H9 (cell line): ENCODE results near the gene GPS1. TPM values are rescaled to one million over a fixed set of nuclear protein-coding genes. Genes with fewer than 3 reads are reported as not detected.

Source experiments
- DNase-seq: peaks from one replicate; pipeline ENCODE4 v3.0.0-alpha.2; 2017
- H2AFZ ChIP-seq: one replicate; pipeline ENCODE4 v1.6.1; 2013; ENCODE audit warnings: mild to moderate bottlenecking, low read length, control low read depth, moderate library complexity
- H2AK5ac ChIP-seq: 2 replicates; pipeline ENCODE4 v1.6.1; 2013; ENCODE audit warnings: low read length, control low read depth, mixed read lengths; ENCODE audit not compliant: insufficient read length
- H2BK120ac ChIP-seq: one replicate; pipeline ENCODE4 v1.6.1; 2013; ENCODE audit warnings: low read depth, mild to moderate bottlenecking, low read length, control low read depth, inconsistent platforms; ENCODE audit not compliant: poor library complexity, severe bottlenecking
- H2BK12ac ChIP-seq: 2 replicates; pipeline ENCODE4 v1.6.1; 2013; ENCODE audit warnings: low read length, control low read depth, mixed read lengths, low read depth; ENCODE audit not compliant: insufficient read length
- H2BK15ac ChIP-seq: 2 replicates; pipeline ENCODE4 v1.6.1; 2013; ENCODE audit warnings: low read depth, low read length, control low read depth
- H2BK20ac ChIP-seq: one replicate; pipeline ENCODE4 v1.6.1; 2013; ENCODE audit warnings: low read depth, mild to moderate bottlenecking, low read length, control low read depth, inconsistent platforms; ENCODE audit not compliant: poor library complexity, severe bottlenecking
- H2BK5ac ChIP-seq: 2 replicates; pipeline ENCODE4 v1.6.1; 2013; ENCODE audit warnings: low read length, control low read depth, mixed read lengths; ENCODE audit not compliant: insufficient read length
- H3K14ac ChIP-seq: 2 replicates; pipeline ENCODE4 v1.6.1; 2013; ENCODE audit warnings: low read length, control low read depth; ENCODE audit not compliant: insufficient read depth
- H3K18ac ChIP-seq: 2 replicates; pipeline ENCODE4 v1.6.1; 2013; ENCODE audit warnings: low read depth, mild to moderate bottlenecking, mixed read lengths, low read length, control low read depth; ENCODE audit not compliant: insufficient read length
- H3K23ac ChIP-seq: 2 replicates; pipeline ENCODE4 v1.6.1; 2013; ENCODE audit warnings: low read length, control low read depth, mixed read lengths, low read depth; ENCODE audit not compliant: insufficient read length
- H3K23me2 ChIP-seq: 2 replicates; pipeline ENCODE4 v1.6.1; 2013; ENCODE audit warnings: low read depth, mild to moderate bottlenecking, mixed read lengths, low read length, control low read depth; ENCODE audit not compliant: insufficient read length, poor library complexity, severe bottlenecking
- H3K27ac ChIP-seq: 2 replicates; pipeline ENCODE4 v1.5.1; 2013; ENCODE audit warnings: low read length, control low read depth, mixed read lengths, low read depth; ENCODE audit not compliant: insufficient read length
- H3K27me3 ChIP-seq: 2 replicates; pipeline ENCODE4 v1.6.1; 2013; ENCODE audit warnings: low read length, control low read depth, inconsistent platforms; ENCODE audit not compliant: insufficient read depth
- H3K4ac ChIP-seq: 2 replicates; pipeline ENCODE4 v1.6.1; 2013; ENCODE audit warnings: low read depth, mild to moderate bottlenecking, control low read depth, inconsistent platforms, low read length, moderate library complexity
- H3K4me1 ChIP-seq: 2 replicates; pipeline ENCODE4 v1.6.1; 2013; ENCODE audit warnings: low read length, control low read depth, inconsistent platforms; ENCODE audit not compliant: insufficient read depth
- H3K4me2 ChIP-seq: 2 replicates; pipeline ENCODE4 v1.6.1; 2013; ENCODE audit warnings: low read length, control low read depth, mixed read lengths; ENCODE audit not compliant: insufficient read length, insufficient read depth
- H3K56ac ChIP-seq: 2 replicates; pipeline ENCODE4 v1.6.1; 2013; ENCODE audit warnings: low read depth, mild to moderate bottlenecking, mixed read lengths, low read length, control low read depth; ENCODE audit not compliant: insufficient read length
- H3K79me1 ChIP-seq: 2 replicates; pipeline ENCODE4 v1.6.1; 2013; ENCODE audit warnings: low read depth, mild to moderate bottlenecking, moderate library complexity, low read length, control low read depth, inconsistent platforms; ENCODE audit not compliant: insufficient read depth, poor library complexity, severe bottlenecking
- H3K79me2 ChIP-seq: 2 replicates; pipeline ENCODE4 v1.6.1; 2013; ENCODE audit warnings: low read length, control low read depth, inconsistent platforms; ENCODE audit not compliant: insufficient read depth
- H3K9ac ChIP-seq: 2 replicates; pipeline ENCODE4 v1.6.1; 2013; ENCODE audit warnings: low read length, control low read depth, mixed read lengths; ENCODE audit not compliant: insufficient read length; ENCODE audit errors: extremely low read depth
- H3K9me3 ChIP-seq: one replicate; pipeline ENCODE4 v1.6.1; 2013; ENCODE audit warnings: low read depth, low read length, inconsistent platforms; ENCODE audit not compliant: control insufficient read depth
- H3T11ph ChIP-seq: one replicate; pipeline ENCODE4 v1.6.1; 2013; ENCODE audit warnings: mild to moderate bottlenecking, low read length, control low read depth, inconsistent platforms
- H4K20me1 ChIP-seq: one replicate; pipeline ENCODE4 v1.6.1; 2013; ENCODE audit not compliant: control insufficient read depth, insufficient read length, insufficient read depth
- H4K5ac ChIP-seq: 2 replicates; pipeline ENCODE4 v1.6.1; 2013; ENCODE audit warnings: low read depth, mild to moderate bottlenecking, mixed read lengths, low read length, control low read depth; ENCODE audit not compliant: insufficient read length
- H4K8ac ChIP-seq: replicated peaks from 2 replicates; pipeline ENCODE4 v1.6.1; 2013; ENCODE audit warnings: low read length, control low read depth, mixed read lengths, low read depth; ENCODE audit not compliant: insufficient read length
- H4K91ac ChIP-seq: 2 replicates; pipeline ENCODE4 v1.6.1; 2013; ENCODE audit warnings: low read depth, mild to moderate bottlenecking, moderate library complexity, mixed read lengths, low read length, control low read depth; ENCODE audit not compliant: insufficient read length
- H3K27ac Mint-ChIP-seq, 3 experiments: 2 replicates in 2 of 3; 3 replicates in 1 of 3; pipeline ENCODE4 v1.8.0; 2020 to 2021; ENCODE audit warnings: mixed read lengths in 3 of 3, mild to moderate bottlenecking in 1 of 3, moderate library complexity in 1 of 3
- H3K27me3 Mint-ChIP-seq: 2 replicates; pipeline ENCODE4 v1.8.0; 2021; ENCODE audit warnings: low read depth, mild to moderate bottlenecking, moderate library complexity, mixed read lengths
- H3K36me3 Mint-ChIP-seq, 3 experiments: 2 replicates in 2 of 3; 3 replicates in 1 of 3; pipeline ENCODE4 v1.8.0; 2020 to 2021; ENCODE audit warnings: low read depth in 3 of 3, mixed read lengths in 3 of 3; ENCODE audit not compliant: insufficient read depth in 1 of 3
- H3K4me1 Mint-ChIP-seq, 2 experiments: 2 replicates each; pipeline ENCODE4 v1.8.0; 2020; ENCODE audit warnings: mixed read lengths in 2 of 2
- H3K4me3 Mint-ChIP-seq, 2 experiments: 2 replicates in 1 of 2; 3 replicates in 1 of 2; pipeline ENCODE4 v1.8.0; 2020 to 2021; ENCODE audit warnings: mild to moderate bottlenecking in 2 of 2, mixed read lengths in 2 of 2, moderate library complexity in 1 of 2
- H3K9me3 Mint-ChIP-seq, 2 experiments: 2 replicates in 1 of 2; 3 replicates in 1 of 2; pipeline ENCODE4 v1.8.0; 2020; ENCODE audit warnings: mild to moderate bottlenecking in 2 of 2, mixed read lengths in 2 of 2, moderate library complexity in 1 of 2
- WGBS: extraction: QIAGEN DNeasy Blood & Tissue Kit; methylation state at CpG from one replicate; pipeline ENCODE4 v1.1.7; 2013; ENCODE audit warnings: missing lambda C conversion rate, low lambda C conversion rate, mixed read lengths; ENCODE audit not compliant: insufficient read length; ENCODE audit errors: extremely low coverage; 5-methylcytosine and 5-hydroxymethylcytosine counted together
- total RNA-seq: library from RNA; stranded (reverse); gene quantifications from 2 replicates; pipeline ENCODE4 v1.2.1, GENCODE V29; 2021
- TF ChIP-seq, protein P1 (sequence below): fragments of 200-600 bp; sonication (generic); conservative IDR thresholded peaks from 3 replicates; pipeline ENCODE4 v1.8.0; 2021; ENCODE audit warnings: antibody characterized with exemption, mild to moderate bottlenecking

GPS1 gene
- total RNA-seq, 1 experiment from 2014 or later = 164 TPM

DNA sequence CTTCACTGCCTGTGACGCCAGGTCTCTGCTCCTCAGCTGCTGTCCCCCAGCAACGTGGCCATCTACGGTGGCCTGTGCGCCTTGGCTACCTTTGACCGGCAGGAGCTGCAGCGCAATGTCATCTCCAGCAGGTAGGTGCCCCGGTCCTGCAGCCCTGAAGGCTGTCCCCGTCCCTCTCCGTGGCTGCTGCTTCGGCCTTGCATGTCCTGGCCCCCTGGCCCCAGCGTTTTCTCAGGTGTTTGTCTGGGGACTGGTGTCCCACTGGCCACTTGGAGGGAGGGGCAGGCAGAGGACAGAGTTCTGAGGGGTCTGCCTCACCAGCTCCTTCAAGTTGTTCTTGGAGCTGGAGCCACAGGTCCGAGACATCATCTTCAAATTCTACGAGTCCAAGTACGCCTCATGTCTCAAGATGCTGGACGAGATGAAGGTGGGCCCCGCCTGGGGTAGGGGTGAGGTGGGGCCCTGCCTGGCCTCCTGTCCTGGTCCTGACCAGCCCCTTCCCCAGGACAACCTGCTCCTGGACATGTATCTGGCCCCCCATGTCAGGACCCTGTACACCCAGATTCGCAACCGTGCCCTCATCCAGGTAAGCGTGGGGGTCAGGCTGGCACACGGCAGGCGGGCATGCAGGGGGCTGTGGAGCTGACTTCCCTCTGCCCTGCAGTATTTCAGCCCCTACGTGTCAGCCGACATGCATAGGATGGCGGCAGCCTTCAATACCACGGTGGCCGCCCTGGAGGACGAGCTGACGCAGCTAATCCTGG, 4.4 kb downstream of the GPS1 start:
- WGBS = no CpG with 5 or more reads among the region's 28 CpGs
- H4K5ac ChIP-seq = no peak overlapping the region
- no peak overlapping the region for H3K56ac ChIP-seq
- no peak overlapping the region for H2BK12ac ChIP-seq
- H3K79me2 ChIP-seq = no peaks in the 10 kb centered on the region
- no peaks in the 10 kb centered on the region for H3K23me2 ChIP-seq
- H2AK5ac ChIP-seq = no peak overlapping the region
- no peaks in the 10 kb centered on the region for H3K27me3 ChIP-seq
- no peak overlapping the region for H2AFZ ChIP-seq
- Mint-ChIP-seq H3K36me3 (peaks cover 6 to 46% (median 43%) of the 10 kb centered on the region in 3 experiments), H3K27me3 (no peaks in the 10 kb centered on the region), H3K9me3 (no peaks in the 10 kb centered on the region), H3K27ac (no peak overlapping the region), H3K4me3 (no peak overlapping the region; a peak in 1 of 5 replicates), H3K4me1 (peaks cover 0 to 9% of the 10 kb centered on the region in 2 experiments; a peak in 2 of 4 replicates)
- no peaks in the 10 kb centered on the region for H3K4me1 ChIP-seq
- no peak overlapping the region for H3K18ac ChIP-seq
- H3K9me3 ChIP-seq = no peaks in the 10 kb centered on the region
- H4K8ac ChIP-seq = no peak overlapping the region
- H3K79me1 ChIP-seq = peaks cover 2% of the 10 kb centered on the region
- no peak overlapping the region for H2BK120ac ChIP-seq
- no peak overlapping the region for H3T11ph ChIP-seq
- TF ChIP-seq, protein P1, sequence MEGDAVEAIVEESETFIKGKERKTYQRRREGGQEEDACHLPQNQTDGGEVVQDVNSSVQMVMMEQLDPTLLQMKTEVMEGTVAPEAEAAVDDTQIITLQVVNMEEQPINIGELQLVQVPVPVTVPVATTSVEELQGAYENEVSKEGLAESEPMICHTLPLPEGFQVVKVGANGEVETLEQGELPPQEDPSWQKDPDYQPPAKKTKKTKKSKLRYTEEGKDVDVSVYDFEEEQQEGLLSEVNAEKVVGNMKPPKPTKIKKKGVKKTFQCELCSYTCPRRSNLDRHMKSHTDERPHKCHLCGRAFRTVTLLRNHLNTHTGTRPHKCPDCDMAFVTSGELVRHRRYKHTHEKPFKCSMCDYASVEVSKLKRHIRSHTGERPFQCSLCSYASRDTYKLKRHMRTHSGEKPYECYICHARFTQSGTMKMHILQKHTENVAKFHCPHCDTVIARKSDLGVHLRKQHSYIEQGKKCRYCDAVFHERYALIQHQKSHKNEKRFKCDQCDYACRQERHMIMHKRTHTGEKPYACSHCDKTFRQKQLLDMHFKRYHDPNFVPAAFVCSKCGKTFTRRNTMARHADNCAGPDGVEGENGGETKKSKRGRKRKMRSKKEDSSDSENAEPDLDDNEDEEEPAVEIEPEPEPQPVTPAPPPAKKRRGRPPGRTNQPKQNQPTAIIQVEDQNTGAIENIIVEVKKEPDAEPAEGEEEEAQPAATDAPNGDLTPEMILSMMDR = no peak
- no peak overlapping the region for H3K27ac ChIP-seq
- no peak overlapping the region for H2BK5ac ChIP-seq
- peaks cover 3% of the 10 kb centered on the region for H4K20me1 ChIP-seq
- H3K23ac ChIP-seq = no peak overlapping the region
- H4K91ac ChIP-seq = no peak overlapping the region
- H3K14ac ChIP-seq = no peak overlapping the region; the same call in 1 of the 2 replicates
- no peak overlapping the region for H2BK15ac ChIP-seq
- no peak overlapping the region for H3K4me2 ChIP-seq
- H3K4ac ChIP-seq = no peak overlapping the region
- DNase-seq = no peak
- H3K9ac ChIP-seq = no peak overlapping the region
- no peak overlapping the region for H2BK20ac ChIP-seq
